ENCODE results near the gene SGK1. TPM values are rescaled to one million over a fixed set of nuclear protein-coding genes. Genes with fewer than 3 reads are reported as not detected.

SGK1 gene
- total RNA-seq, 1 experiment from 2014 or later = 42.6 TPM

DNA sequence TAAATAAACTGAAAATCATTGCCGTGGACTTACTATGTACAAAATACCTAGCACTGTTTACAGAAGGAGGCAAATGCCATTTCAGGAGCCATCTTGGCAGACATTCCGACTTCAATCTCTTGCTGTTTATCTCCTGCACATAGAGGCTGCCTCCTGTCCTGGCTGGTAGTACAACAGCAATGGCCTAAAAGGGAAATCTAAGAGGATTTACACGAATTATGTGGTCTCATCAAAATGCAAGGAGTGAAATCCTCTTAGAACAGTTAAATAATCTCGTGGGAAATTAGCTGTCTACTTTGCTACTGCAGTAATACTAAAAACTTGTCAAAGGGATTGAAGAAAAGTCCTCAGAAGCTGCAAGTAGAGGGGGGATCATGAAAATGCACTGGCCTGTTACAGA lies 183.3 kb downstream of the SGK1 start:
- no peaks in the 10 kb centered on the region for H3K9me3 ChIP-seq
- H3K4me3 Mint-ChIP-seq (ENCODE audit: unreplicated experiment) = no peak overlapping the region
- no TSS peak for BruUV-seq (replicated peaks)
- H3K9me3 Mint-ChIP-seq (ENCODE audit: unreplicated experiment) = peaks cover 12% of the 10 kb centered on the region
- H3K36me3 Mint-ChIP-seq (ENCODE audit: insufficient read depth, unreplicated experiment) = no peaks in the 10 kb centered on the region
- H3K27ac Mint-ChIP-seq (ENCODE audit: unreplicated experiment) = no peak overlapping the region
- no peak overlapping the region for H3K4me3 ChIP-seq (ENCODE audit: low read depth, low read length)
- CTCF ChIA-PET = no interaction called here
- no peaks in the 10 kb centered on the region for H3K4me1 Mint-ChIP-seq (ENCODE audit: low read depth, unreplicated experiment)
- intact Hi-C loops (cut with micrococcal nuclease; ENCODE audit: unreplicated experiment) = no loop called here
- TF ChIP-seq, protein P1, sequence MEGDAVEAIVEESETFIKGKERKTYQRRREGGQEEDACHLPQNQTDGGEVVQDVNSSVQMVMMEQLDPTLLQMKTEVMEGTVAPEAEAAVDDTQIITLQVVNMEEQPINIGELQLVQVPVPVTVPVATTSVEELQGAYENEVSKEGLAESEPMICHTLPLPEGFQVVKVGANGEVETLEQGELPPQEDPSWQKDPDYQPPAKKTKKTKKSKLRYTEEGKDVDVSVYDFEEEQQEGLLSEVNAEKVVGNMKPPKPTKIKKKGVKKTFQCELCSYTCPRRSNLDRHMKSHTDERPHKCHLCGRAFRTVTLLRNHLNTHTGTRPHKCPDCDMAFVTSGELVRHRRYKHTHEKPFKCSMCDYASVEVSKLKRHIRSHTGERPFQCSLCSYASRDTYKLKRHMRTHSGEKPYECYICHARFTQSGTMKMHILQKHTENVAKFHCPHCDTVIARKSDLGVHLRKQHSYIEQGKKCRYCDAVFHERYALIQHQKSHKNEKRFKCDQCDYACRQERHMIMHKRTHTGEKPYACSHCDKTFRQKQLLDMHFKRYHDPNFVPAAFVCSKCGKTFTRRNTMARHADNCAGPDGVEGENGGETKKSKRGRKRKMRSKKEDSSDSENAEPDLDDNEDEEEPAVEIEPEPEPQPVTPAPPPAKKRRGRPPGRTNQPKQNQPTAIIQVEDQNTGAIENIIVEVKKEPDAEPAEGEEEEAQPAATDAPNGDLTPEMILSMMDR (IDR thresholded peaks at IDR 0.05; ENCODE audit: insufficient read depth in 1 of 2, low read depth in 1 of 2, low read length in 1 of 2, severe bottlenecking in 1 of 2, unreplicated experiment in 1 of 2) = no peak
- POLR2A ChIA-PET = no interaction called here
- no peaks in the 10 kb centered on the region for H3K27me3 Mint-ChIP-seq (ENCODE audit: insufficient read depth, unreplicated experiment)
- no peaks in the 10 kb centered on the region for H3K36me3 ChIP-seq (ENCODE audit: control insufficient read depth, insufficient read depth, low read length)
- no peaks in the 10 kb centered on the region for H3K27me3 ChIP-seq (replicated peaks; ENCODE audit: control insufficient read depth, insufficient read depth, low read length)
- no peaks in the 10 kb centered on the region for H3K4me1 ChIP-seq
- DNase-seq = no peak

DNA sequence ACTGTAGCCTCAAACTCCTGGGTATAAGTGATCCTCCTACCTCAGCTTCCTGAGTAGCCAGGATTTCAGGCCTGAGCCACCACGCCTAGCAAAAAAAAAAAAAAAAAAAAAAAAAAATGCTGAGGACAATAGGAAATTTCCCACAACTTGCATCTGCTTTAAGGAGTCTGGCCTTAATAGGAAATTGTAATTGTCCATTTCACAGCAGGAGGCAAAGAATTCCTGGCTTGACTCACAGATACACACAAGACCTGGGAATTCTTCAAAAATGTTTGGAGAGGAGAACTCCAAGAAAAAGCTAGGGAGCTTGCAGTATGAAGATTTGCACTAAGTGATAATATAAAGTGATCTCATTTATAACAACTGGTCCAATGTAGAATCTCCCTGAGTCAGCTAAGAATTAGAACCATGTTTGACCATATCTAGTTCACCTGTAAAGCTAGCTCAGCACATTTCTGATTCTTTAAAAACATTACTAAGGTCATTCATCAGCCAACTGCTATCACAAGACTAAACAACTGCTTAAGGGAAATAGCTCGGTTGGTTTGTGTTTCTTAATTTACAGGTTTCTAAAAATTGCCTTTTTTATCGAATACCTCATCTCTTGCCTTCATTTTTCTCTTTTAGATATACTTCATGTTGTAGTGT lies 185.3 kb downstream of the SGK1 start:
- H3K9me3 Mint-ChIP-seq (ENCODE audit: unreplicated experiment) = peaks cover 12% of the 10 kb centered on the region
- H3K27me3 ChIP-seq (replicated peaks; ENCODE audit: control insufficient read depth, insufficient read depth, low read length) = no peaks in the 10 kb centered on the region
- BruUV-seq (replicated peaks) = no TSS peak
- no peak overlapping the region for H3K4me3 ChIP-seq (ENCODE audit: low read depth, low read length)
- H3K36me3 Mint-ChIP-seq (ENCODE audit: insufficient read depth, unreplicated experiment) = no peaks in the 10 kb centered on the region
- H3K4me3 Mint-ChIP-seq (ENCODE audit: unreplicated experiment) = no peak overlapping the region
- no peaks in the 10 kb centered on the region for H3K4me1 ChIP-seq
- ChIA-PET CTCF (no interaction called here), POLR2A (no interaction called here)
- no peak overlapping the region for H3K27ac Mint-ChIP-seq (ENCODE audit: unreplicated experiment)
- no peaks in the 10 kb centered on the region for H3K9me3 ChIP-seq
- H3K27me3 Mint-ChIP-seq (ENCODE audit: insufficient read depth, unreplicated experiment) = no peaks in the 10 kb centered on the region
- intact Hi-C loops (cut with micrococcal nuclease; ENCODE audit: unreplicated experiment) = no loop called here
- no peaks in the 10 kb centered on the region for H3K36me3 ChIP-seq (ENCODE audit: control insufficient read depth, insufficient read depth, low read length)
- no peaks in the 10 kb centered on the region for H3K4me1 Mint-ChIP-seq (ENCODE audit: low read depth, unreplicated experiment)
- TF ChIP-seq, protein P1 (IDR thresholded peaks at IDR 0.05; ENCODE audit: insufficient read depth in 1 of 2, low read depth in 1 of 2, low read length in 1 of 2, severe bottlenecking in 1 of 2, unreplicated experiment in 1 of 2) = no peak
- DNase-seq = no peak

DNA sequence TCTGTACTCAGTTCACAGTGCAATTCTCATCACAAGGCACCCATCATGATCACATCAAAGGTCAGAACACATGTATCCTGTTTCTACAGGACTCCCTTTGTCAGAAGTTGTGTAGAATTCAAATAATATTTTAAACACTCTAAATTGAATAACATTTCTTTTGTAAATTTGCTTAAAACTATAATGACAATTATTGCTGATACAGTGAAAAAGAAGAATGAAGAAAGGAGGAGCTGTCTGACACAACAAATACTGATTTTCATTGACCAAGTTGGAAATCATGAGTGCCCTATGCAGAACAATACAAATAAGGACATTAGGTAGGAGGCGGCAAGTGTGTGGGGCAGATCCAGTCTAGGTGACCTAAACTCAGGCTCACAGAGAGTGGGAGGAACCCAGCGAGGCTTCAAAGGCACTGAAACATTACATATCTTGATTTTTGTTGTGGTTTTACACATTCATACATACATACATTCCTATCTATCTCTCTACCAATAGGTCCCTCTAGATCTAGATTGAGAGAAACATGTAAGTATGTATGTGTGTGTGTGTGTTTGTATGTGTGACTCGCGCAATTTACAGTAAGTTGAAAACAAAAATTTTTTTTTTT lies 186.3 kb downstream of the SGK1 start:
- Histone ChIP-seq H3K27me3 (replicated peaks; ENCODE audit: control insufficient read depth, insufficient read depth, low read length) (no peaks in the 10 kb centered on the region), H3K4me1 (no peaks in the 10 kb centered on the region), H3K4me3 (ENCODE audit: low read depth, low read length) (no peak overlapping the region), H3K9me3 (no peaks in the 10 kb centered on the region), H3K36me3 (ENCODE audit: control insufficient read depth, insufficient read depth, low read length) (no peaks in the 10 kb centered on the region)
- Mint-ChIP-seq H3K27ac (ENCODE audit: unreplicated experiment) (no peak overlapping the region), H3K27me3 (ENCODE audit: insufficient read depth, unreplicated experiment) (no peaks in the 10 kb centered on the region), H3K9me3 (ENCODE audit: unreplicated experiment) (peaks cover 12% of the 10 kb centered on the region), H3K4me3 (ENCODE audit: unreplicated experiment) (no peak overlapping the region), H3K36me3 (ENCODE audit: insufficient read depth, unreplicated experiment) (no peaks in the 10 kb centered on the region), H3K4me1 (ENCODE audit: low read depth, unreplicated experiment) (no peaks in the 10 kb centered on the region)
- TF ChIP-seq, protein P1 (IDR thresholded peaks at IDR 0.05; ENCODE audit: insufficient read depth in 1 of 2, low read depth in 1 of 2, low read length in 1 of 2, severe bottlenecking in 1 of 2, unreplicated experiment in 1 of 2) = no peak
- ChIA-PET POLR2A (no interaction called here), CTCF (no interaction called here)
- no peak for DNase-seq
- intact Hi-C loops (cut with micrococcal nuclease; ENCODE audit: unreplicated experiment) = no loop called here
- BruUV-seq (replicated peaks) = no TSS peak

Data from Caco-2 (cell line).